ENCODE data around the gene PIAS1. TPM values are rescaled to one million over a fixed set of nuclear protein-coding genes. Genes with fewer than 3 reads are reported as not detected.

The PIAS1 gene
- total RNA-seq, 1 experiment from 2014 or later = 29.7 TPM

DNA sequence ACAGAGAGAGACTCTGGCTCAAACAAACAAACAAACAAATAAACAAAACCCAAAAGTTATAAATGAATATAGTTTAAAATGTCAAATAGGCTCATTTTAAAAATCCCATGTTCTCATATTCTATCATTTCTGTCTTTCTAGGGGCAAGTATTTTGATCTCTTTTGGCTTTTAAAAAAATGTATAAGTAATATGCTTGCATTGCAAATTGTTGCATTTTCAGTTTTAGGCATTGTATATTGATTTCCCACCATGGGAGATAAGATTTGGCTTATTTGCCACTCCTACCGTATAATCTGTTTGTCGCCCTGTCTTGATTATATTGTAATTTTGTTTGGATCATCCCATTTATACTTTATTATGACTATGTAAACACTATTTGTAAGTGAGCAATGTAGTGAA, 70.6 kb downstream of the PIAS1 start (continued):
- TF ChIP-seq, protein P1, sequence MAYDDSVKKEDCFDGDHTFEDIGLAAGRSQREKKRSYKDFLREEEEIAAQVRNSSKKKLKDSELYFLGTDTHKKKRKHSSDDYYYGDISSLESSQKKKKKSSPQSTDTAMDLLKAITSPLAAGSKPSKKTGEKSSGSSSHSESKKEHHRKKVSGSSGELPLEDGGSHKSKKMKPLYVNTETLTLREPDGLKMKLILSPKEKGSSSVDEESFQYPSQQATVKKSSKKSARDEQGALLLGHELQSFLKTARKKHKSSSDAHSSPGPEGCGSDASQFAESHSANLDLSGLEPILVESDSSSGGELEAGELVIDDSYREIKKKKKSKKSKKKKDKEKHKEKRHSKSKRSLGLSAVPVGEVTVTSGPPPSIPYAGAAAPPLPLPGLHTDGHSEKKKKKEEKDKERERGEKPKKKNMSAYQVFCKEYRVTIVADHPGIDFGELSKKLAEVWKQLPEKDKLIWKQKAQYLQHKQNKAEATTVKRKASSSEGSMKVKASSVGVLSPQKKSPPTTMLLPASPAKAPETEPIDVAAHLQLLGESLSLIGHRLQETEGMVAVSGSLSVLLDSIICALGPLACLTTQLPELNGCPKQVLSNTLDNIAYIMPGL (CRISPR knock-in tag; IDR thresholded peaks at IDR 0.05) = no peak
- TF ChIP-seq, protein P2, sequence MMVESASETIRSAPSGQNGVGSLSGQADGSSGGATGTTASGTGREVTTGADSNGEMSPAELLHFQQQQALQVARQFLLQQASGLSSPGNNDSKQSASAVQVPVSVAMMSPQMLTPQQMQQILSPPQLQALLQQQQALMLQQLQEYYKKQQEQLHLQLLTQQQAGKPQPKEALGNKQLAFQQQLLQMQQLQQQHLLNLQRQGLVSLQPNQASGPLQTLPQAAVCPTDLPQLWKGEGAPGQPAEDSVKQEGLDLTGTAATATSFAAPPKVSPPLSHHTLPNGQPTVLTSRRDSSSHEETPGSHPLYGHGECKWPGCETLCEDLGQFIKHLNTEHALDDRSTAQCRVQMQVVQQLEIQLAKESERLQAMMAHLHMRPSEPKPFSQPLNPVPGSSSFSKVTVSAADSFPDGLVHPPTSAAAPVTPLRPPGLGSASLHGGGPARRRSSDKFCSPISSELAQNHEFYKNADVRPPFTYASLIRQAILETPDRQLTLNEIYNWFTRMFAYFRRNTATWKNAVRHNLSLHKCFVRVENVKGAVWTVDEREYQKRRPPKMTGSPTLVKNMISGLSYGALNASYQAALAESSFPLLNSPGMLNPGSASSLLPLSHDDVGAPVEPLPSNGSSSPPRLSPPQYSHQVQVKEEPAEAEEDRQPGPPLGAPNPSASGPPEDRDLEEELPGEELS (CRISPR knock-in tag; IDR thresholded peaks at IDR 0.05) = no peak
- TF ChIP-seq, protein P3, sequence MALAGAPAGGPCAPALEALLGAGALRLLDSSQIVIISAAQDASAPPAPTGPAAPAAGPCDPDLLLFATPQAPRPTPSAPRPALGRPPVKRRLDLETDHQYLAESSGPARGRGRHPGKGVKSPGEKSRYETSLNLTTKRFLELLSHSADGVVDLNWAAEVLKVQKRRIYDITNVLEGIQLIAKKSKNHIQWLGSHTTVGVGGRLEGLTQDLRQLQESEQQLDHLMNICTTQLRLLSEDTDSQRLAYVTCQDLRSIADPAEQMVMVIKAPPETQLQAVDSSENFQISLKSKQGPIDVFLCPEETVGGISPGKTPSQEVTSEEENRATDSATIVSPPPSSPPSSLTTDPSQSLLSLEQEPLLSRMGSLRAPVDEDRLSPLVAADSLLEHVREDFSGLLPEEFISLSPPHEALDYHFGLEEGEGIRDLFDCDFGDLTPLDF (CRISPR knock-in tag; IDR thresholded peaks at IDR 0.05) = no peak
- TF ChIP-seq NR1H2 (CRISPR knock-in tag; IDR thresholded peaks at IDR 0.05) = no peak

DNA sequence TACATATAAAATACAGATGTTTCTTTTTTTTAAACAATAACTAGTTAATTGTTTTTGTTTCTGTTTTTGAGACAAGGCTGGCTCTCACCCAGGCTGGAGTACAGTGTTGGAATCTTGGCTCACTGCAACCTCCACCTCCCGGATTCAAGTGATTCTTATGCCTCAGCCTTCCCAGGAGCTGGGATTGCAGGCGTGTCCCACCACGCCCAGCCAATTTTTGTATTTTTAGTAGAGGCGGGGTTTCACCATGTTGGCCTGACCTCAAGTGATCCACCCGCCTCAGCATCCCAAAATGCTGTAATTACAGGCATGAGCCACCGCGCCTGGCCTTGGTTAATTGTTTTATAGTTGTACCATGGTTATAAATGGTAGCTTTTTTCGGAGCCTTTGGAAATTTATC, 72.3 kb downstream of the PIAS1 start:
- Mint-ChIP-seq H3K27ac (no peak overlapping the region), H3K27me3 (ENCODE audit: low read depth) (no peaks in the 10 kb centered on the region), H3K36me3 (0 out of 2 replicates have a peak, but pooled peaks cover 2% of the 10 kb centered on the region), H3K4me3 (no peak overlapping the region), H3K9me3 (no peaks in the 10 kb centered on the region), H3K4me1 (no peaks in the 10 kb centered on the region)
- DNase-seq (ENCODE audit: low spot score) (no peak), ATAC-seq (no peak)
- TF ChIP-seq SP1 (CRISPR knock-in tag; conservative IDR thresholded peaks at IDR 0.05) = no peak
- TF ChIP-seq EMX1 (CRISPR knock-in tag; IDR thresholded peaks at IDR 0.05) = no peak
- no peak for TF ChIP-seq NR3C1 (CRISPR knock-in tag; conservative IDR thresholded peaks at IDR 0.05; ENCODE audit: low read depth)
- POLR2A ChIA-PET = no interaction called here
- CTCF ChIA-PET = interaction anchor here (1.5 to 1.8 kb wide), 2 partner anchors 13 to 28 kb away, joined by 3 to 8 read pairs; no protein-coding TSS in a partner anchor

DNA sequence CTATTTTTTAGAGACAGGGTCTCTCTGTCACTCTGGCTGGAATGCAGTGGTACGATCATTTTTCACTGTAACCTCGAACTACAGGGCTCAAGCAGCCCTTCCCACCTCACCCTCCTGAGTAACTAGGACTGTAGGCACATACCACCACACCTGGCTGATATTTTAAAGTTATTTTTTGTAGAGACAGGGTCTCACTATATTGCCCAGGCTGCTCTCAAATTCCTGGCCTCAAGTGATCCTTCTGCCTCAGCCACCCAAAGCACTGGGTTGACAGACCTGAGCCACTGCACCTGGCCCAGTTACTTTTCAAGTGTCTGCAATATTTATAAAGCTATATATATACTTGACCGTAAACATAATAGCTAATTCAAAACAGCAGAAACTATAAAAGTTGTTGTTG, 75.0 kb downstream of the PIAS1 start:
- ATAC-seq (no peak), DNase-seq (ENCODE audit: low spot score) (no peak)
- no peak overlapping the region for H3K4me3 Mint-ChIP-seq
- POLR2A ChIA-PET = no interaction called here
- CTCF ChIA-PET = interaction anchor here (2.1 kb wide), 1 partner anchor 266 kb away, joined by 4 read pairs; no protein-coding TSS in a partner anchor
- TF ChIP-seq, protein P4, sequence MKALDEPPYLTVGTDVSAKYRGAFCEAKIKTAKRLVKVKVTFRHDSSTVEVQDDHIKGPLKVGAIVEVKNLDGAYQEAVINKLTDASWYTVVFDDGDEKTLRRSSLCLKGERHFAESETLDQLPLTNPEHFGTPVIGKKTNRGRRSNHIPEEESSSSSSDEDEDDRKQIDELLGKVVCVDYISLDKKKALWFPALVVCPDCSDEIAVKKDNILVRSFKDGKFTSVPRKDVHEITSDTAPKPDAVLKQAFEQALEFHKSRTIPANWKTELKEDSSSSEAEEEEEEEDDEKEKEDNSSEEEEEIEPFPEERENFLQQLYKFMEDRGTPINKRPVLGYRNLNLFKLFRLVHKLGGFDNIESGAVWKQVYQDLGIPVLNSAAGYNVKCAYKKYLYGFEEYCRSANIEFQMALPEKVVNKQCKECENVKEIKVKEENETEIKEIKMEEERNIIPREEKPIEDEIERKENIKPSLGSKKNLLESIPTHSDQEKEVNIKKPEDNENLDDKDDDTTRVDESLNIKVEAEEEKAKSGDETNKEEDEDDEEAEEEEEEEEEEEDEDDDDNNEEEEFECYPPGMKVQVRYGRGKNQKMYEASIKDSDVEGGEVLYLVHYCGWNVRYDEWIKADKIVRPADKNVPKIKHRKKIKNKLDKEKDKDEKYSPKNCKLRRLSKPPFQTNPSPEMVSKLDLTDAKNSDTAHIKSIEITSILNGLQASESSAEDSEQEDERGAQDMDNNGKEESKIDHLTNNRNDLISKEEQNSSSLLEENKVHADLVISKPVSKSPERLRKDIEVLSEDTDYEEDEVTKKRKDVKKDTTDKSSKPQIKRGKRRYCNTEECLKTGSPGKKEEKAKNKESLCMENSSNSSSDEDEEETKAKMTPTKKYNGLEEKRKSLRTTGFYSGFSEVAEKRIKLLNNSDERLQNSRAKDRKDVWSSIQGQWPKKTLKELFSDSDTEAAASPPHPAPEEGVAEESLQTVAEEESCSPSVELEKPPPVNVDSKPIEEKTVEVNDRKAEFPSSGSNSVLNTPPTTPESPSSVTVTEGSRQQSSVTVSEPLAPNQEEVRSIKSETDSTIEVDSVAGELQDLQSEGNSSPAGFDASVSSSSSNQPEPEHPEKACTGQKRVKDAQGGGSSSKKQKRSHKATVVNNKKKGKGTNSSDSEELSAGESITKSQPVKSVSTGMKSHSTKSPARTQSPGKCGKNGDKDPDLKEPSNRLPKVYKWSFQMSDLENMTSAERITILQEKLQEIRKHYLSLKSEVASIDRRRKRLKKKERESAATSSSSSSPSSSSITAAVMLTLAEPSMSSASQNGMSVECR (CRISPR knock-in tag; IDR thresholded peaks at IDR 0.05; ENCODE audit: borderline replicate concordance) = no peak
- TF ChIP-seq ZNF121 (CRISPR knock-in tag; IDR thresholded peaks at IDR 0.05) = peak; percentile 66; the same call in 1 of the 2 replicates
- TF ChIP-seq, protein P1 (CRISPR knock-in tag; IDR thresholded peaks at IDR 0.05) = no peak
- TF ChIP-seq OVOL2 (CRISPR knock-in tag; IDR thresholded peaks at IDR 0.05; ENCODE audit: borderline replicate concordance) = no peak
- TF ChIP-seq TCF7 (CRISPR knock-in tag; IDR thresholded peaks at IDR 0.05; ENCODE audit: low read depth) = no peak
- no peak for TF ChIP-seq IRF2 (CRISPR knock-in tag; IDR thresholded peaks at IDR 0.05; ENCODE audit: borderline replicate concordance, low read depth)
- TF ChIP-seq, protein P5, sequence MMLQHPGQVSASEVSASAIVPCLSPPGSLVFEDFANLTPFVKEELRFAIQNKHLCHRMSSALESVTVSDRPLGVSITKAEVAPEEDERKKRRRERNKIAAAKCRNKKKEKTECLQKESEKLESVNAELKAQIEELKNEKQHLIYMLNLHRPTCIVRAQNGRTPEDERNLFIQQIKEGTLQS (CRISPR knock-in tag; conservative IDR thresholded peaks at IDR 0.05) = no peak
- TF ChIP-seq, protein P6, sequence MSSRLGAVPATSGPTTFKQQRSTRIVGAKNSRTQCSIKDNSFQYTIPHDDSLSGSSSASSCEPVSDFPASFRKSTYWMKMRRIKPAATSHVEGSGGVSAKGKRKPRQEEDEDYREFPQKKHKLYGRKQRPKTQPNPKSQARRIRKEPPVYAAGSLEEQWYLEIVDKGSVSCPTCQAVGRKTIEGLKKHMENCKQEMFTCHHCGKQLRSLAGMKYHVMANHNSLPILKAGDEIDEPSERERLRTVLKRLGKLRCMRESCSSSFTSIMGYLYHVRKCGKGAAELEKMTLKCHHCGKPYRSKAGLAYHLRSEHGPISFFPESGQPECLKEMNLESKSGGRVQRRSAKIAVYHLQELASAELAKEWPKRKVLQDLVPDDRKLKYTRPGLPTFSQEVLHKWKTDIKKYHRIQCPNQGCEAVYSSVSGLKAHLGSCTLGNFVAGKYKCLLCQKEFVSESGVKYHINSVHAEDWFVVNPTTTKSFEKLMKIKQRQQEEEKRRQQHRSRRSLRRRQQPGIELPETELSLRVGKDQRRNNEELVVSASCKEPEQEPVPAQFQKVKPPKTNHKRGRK (CRISPR knock-in tag; IDR thresholded peaks at IDR 0.05; ENCODE audit: borderline replicate concordance) = no peak
- no peak for TF ChIP-seq NFYB (CRISPR knock-in tag; conservative IDR thresholded peaks at IDR 0.05; ENCODE audit: low read depth)
- H3K9me3 Mint-ChIP-seq = no peaks in the 10 kb centered on the region
- H3K27ac Mint-ChIP-seq = no peak overlapping the region
- H3K4me1 Mint-ChIP-seq = no peaks in the 10 kb centered on the region
- H3K27me3 Mint-ChIP-seq (ENCODE audit: low read depth) = no peaks in the 10 kb centered on the region
- 0 out of 2 replicates have a peak, but pooled peaks cover 2% of the 10 kb centered on the region for H3K36me3 Mint-ChIP-seq

All from WTC11 (cell line).